ENCODE measurements around the gene ARX. TPM values are rescaled to one million over a fixed set of nuclear protein-coding genes. Genes with fewer than 3 reads are reported as not detected.

The ARX gene
- total RNA-seq, 1 donor from 2014 or later = 12.1 TPM

DNA sequence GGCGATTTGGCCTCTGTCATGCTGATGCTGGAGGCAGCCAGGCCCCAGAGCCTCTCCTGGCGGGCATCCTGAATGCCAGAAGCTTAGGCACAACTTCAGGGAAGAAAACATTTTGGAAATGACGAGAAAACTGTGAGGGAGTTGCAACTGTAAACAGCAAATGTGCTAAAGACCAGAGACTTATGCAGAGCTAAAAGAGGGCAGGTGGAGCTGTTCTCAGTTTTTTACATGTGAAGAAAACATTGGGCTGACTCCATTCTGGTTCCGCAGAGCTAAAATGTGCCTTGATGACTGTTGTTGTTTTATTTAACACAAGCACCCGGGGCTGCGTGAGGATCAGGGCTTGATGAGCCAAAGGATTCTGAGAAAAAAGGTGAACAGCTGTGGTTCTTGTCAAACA, 10.8 kb upstream of the ARX start:
- H3K4me1 Mint-ChIP-seq (ENCODE audit: unreplicated experiment) = peaks cover 7% of the 10 kb centered on the region
- TF ChIP-seq, protein P1, sequence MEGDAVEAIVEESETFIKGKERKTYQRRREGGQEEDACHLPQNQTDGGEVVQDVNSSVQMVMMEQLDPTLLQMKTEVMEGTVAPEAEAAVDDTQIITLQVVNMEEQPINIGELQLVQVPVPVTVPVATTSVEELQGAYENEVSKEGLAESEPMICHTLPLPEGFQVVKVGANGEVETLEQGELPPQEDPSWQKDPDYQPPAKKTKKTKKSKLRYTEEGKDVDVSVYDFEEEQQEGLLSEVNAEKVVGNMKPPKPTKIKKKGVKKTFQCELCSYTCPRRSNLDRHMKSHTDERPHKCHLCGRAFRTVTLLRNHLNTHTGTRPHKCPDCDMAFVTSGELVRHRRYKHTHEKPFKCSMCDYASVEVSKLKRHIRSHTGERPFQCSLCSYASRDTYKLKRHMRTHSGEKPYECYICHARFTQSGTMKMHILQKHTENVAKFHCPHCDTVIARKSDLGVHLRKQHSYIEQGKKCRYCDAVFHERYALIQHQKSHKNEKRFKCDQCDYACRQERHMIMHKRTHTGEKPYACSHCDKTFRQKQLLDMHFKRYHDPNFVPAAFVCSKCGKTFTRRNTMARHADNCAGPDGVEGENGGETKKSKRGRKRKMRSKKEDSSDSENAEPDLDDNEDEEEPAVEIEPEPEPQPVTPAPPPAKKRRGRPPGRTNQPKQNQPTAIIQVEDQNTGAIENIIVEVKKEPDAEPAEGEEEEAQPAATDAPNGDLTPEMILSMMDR (conservative IDR thresholded peaks at IDR 0.05) = no peak
- peaks cover 83% of the 10 kb centered on the region for H3K27me3 Mint-ChIP-seq
- no peak overlapping the region for H3K4me3 Mint-ChIP-seq
- no peaks in the 10 kb centered on the region for H3K36me3 Mint-ChIP-seq
- no peaks in the 10 kb centered on the region for H3K9me3 Mint-ChIP-seq
- H3K27ac Mint-ChIP-seq = no peak overlapping the region
- DNase-seq (ENCODE audit: extremely low spot score, unreplicated experiment) = no peak

DNA sequence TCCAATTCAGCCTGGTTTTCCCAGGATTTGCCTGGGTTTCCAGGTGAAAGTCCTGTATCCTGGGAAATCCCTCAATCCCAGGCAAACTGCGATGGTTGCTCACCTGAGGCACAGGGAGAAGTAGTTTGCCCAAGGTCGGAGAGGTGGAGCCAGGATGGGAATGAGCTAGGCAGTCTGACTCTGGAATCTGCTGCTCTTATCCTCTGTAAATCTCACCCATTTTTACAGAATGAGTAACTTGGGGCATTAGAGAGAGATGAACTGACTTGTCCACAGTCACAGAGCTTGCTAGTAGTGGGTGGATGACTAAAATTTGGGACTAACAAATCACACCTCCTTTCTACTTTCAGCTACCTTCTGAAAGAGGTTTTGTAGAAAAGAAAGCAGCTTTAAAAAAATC, 9.8 kb upstream of the ARX start:
- Mint-ChIP-seq H3K36me3 (no peaks in the 10 kb centered on the region), H3K4me1 (ENCODE audit: unreplicated experiment) (peaks cover 12% of the 10 kb centered on the region), H3K9me3 (no peaks in the 10 kb centered on the region), H3K4me3 (no peak overlapping the region), H3K27me3 (peaks cover 85% of the 10 kb centered on the region), H3K27ac (no peak overlapping the region)
- TF ChIP-seq, protein P1 (conservative IDR thresholded peaks at IDR 0.05) = no peak
- no peak for DNase-seq (ENCODE audit: extremely low spot score, unreplicated experiment)

DNA sequence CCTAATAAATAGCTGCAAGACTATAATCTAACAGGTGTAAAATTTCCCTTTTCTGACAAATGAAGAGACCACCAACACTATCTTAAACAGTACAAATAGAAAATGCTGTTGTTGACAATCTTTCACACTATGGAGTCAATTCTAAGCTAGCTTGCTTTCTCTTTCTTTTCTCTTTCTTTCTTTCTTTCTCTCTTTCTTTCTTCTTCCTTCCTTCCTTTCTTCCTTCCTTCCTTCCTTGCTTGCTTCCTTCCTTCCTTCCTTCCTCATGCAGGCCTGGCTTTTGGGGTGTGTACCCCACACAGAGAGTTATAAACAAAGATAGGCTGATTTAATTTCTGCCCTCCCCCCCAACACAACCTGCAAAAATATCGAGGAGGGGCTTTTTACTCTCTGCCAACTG, 8.1 kb upstream of the ARX start:
- Mint-ChIP-seq H3K4me1 (ENCODE audit: unreplicated experiment) (peaks cover 17% of the 10 kb centered on the region), H3K27ac (no peak overlapping the region), H3K27me3 (peaks cover 87% of the 10 kb centered on the region), H3K9me3 (no peaks in the 10 kb centered on the region), H3K4me3 (peak overlapping the region; percentile 14), H3K36me3 (no peaks in the 10 kb centered on the region)
- TF ChIP-seq, protein P1 (conservative IDR thresholded peaks at IDR 0.05) = no peak
- DNase-seq (ENCODE audit: extremely low spot score, unreplicated experiment) = no peak

DNA sequence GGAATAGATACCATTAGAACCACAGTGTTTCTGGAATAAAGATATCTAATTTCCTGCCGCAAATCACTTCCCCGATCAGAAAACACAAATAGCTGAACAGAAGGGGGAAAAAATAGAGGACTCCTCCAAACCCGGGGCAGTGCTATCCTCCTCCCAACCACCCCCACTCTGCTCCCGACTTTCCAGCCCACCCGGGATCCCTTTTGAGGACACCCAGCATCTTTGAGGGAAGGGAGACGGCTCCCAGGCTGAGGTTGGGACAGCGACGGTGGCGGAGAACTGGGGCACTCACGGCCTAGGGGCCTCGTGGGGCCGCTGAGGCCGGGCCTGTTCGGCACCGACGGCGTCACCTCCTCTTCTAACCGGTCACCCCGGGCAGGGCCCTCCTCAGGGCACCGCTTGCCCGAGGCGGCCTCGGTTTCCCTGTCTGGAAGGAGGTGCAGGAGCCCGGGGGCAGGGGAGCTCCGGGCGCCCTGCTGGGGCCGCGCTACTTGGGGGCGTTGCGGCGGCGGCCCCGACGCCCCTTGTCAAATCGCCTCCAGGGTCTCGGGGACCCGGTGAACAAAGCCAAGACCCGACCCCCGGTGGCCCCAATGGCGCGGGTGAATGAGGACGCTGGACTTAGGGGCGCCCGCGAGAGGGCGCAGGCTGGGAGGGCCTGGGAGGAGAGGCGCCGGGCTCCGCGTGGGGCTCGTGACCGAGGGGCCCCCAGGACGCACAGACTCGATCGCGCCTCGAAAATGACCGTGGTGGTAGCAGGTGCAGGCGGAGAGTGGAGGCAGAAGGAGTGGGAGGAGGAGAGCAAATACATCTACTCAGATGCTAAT, 6.9 kb upstream of the ARX start:
- H3K27ac Mint-ChIP-seq = no peak overlapping the region
- peaks cover 92% of the 10 kb centered on the region for H3K27me3 Mint-ChIP-seq
- TF ChIP-seq, protein P1 (conservative IDR thresholded peaks at IDR 0.05) = peak; percentile 56
- H3K9me3 Mint-ChIP-seq = no peaks in the 10 kb centered on the region
- peaks cover 18% of the 10 kb centered on the region for H3K4me1 Mint-ChIP-seq (ENCODE audit: unreplicated experiment)
- H3K36me3 Mint-ChIP-seq = no peaks in the 10 kb centered on the region
- no peak for DNase-seq (ENCODE audit: extremely low spot score, unreplicated experiment)
- peak overlapping the region; percentile 60 for H3K4me3 Mint-ChIP-seq

DNA sequence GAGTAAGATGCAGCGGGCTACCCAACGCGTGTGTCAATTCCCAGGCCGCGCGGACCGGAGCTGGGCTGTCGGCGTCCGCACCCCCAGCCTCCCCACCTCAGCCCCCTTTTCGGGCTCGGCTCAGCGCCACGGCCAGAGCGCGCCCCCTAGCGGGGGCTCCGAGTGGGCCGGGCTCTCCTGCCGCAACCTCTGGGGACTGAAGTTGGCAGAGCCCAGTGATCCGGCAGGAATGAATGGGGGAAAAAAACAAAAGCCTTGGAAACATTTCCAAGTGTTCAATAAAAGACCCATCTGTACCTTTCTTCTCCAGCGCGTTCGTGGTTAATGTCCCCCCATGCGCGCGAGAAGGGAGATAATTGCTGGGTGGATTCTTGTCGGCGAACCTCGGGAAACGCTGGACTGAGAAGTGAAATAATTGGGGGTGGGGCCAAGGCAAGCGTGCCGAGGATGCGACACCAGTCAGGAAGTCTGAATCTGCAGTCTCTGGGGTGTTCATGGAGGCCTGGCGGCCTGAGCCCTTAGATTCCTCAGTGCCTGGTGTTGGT, 5.2 kb upstream of the ARX start:
- TF ChIP-seq, protein P1 (conservative IDR thresholded peaks at IDR 0.05) = peak; percentile 98
- peaks cover 95% of the 10 kb centered on the region for H3K27me3 Mint-ChIP-seq
- H3K4me3 Mint-ChIP-seq = peak overlapping the region; percentile 67
- DNase-seq (ENCODE audit: extremely low spot score, unreplicated experiment) = no peak
- no peaks in the 10 kb centered on the region for H3K36me3 Mint-ChIP-seq
- peaks cover 33% of the 10 kb centered on the region for H3K4me1 Mint-ChIP-seq (ENCODE audit: unreplicated experiment)
- no peaks in the 10 kb centered on the region for H3K9me3 Mint-ChIP-seq
- H3K27ac Mint-ChIP-seq = peak overlapping the region; percentile 7

Measured in type B pancreatic cell (in vitro differentiated cells).